ENCODE data around the gene LRIT2. TPM values are rescaled to one million over a fixed set of nuclear protein-coding genes. Genes with fewer than 3 reads are reported as not detected.
"Not testable (repeated sequence)": the region's sequence is repeated elsewhere in the genome, so short reads cannot be mapped to it uniquely, and the experiment has no call there.

Gene LRIT2
- total and polyA plus RNA-seq, 4 donors: not detected

- WGBS, 2 donors: 89 to 91% methylated on average over 9 of the region's 9 CpGs
- ATAC-seq (ENCODE audit: insufficient read depth, low FRiP score) (no peak), DNase-seq (no peak)
- Histone ChIP-seq H3K9ac (ENCODE audit: insufficient read depth in 1 of 2, low read length in 2 of 2) (no peak overlapping the region), H3K27ac (ENCODE audit: low read depth in 1 of 2, low read length in 1 of 2) (no peak overlapping the region), H3K4me1 (ENCODE audit: control insufficient read depth in 5 of 5, insufficient read depth in 5 of 5, low read length in 5 of 5) (no peaks in the 10 kb centered on the region), H3K36me3 (ENCODE audit: control insufficient read depth in 4 of 4, insufficient read depth in 4 of 4, low read length in 4 of 4) (no peaks in the 10 kb centered on the region), H3K27me3 (ENCODE audit: control insufficient read depth in 3 of 3, insufficient read depth in 3 of 3, low read length in 2 of 3) (no peaks in the 10 kb centered on the region), H3K9me3 (ENCODE audit: control insufficient read depth in 4 of 4, insufficient read depth in 3 of 4, low read length in 3 of 4) (no peaks in the 10 kb centered on the region), H3K4me3 (no peak overlapping the region)
- TF ChIP-seq CTCF (IDR thresholded peaks at IDR 0.05; ENCODE audit: control extremely low read depth, extremely low read depth): no peak
Measured at GRCh38 chr10:84172467-84173356, 52.6 kb downstream of the LRIT2 start.

- 87 to 91% methylated on average over 18 to 20 of the region's 21 CpGs for whole genome bisulfite sequencing, 2 donors
- not testable (repeated sequence) for H3K27ac ChIP-seq (ENCODE audit: low read depth in 1 of 2, low read length in 1 of 2); DNase-seq; ATAC-seq (ENCODE audit: insufficient read depth, low FRiP score); H3K4me1 ChIP-seq (ENCODE audit: control insufficient read depth in 5 of 5, insufficient read depth in 5 of 5, low read length in 5 of 5); H3K27me3 ChIP-seq (ENCODE audit: control insufficient read depth in 3 of 3, insufficient read depth in 3 of 3, low read length in 2 of 3); H3K36me3 ChIP-seq (ENCODE audit: control insufficient read depth in 4 of 4, insufficient read depth in 4 of 4, low read length in 4 of 4); H3K9me3 ChIP-seq (ENCODE audit: control insufficient read depth in 4 of 4, insufficient read depth in 3 of 4, low read length in 3 of 4); H3K9ac ChIP-seq (ENCODE audit: insufficient read depth in 1 of 2, low read length in 2 of 2); H3K4me3 ChIP-seq
Measured at GRCh38 chr10:84171700-84172466, 53.5 kb downstream of the LRIT2 start.

- H3K4me3 ChIP-seq; H3K27ac ChIP-seq (ENCODE audit: low read depth in 1 of 2, low read length in 1 of 2); H3K27me3 ChIP-seq (ENCODE audit: control insufficient read depth in 3 of 3, insufficient read depth in 3 of 3, low read length in 2 of 3); H3K9ac ChIP-seq (ENCODE audit: insufficient read depth in 1 of 2, low read length in 2 of 2); H3K9me3 ChIP-seq (ENCODE audit: control insufficient read depth in 4 of 4, insufficient read depth in 3 of 4, low read length in 3 of 4); H3K36me3 ChIP-seq (ENCODE audit: control insufficient read depth in 4 of 4, insufficient read depth in 4 of 4, low read length in 4 of 4); H3K4me1 ChIP-seq (ENCODE audit: control insufficient read depth in 5 of 5, insufficient read depth in 5 of 5, low read length in 5 of 5); DNase-seq; ATAC-seq (ENCODE audit: insufficient read depth, low FRiP score): not testable (repeated sequence)
- WGBS, 2 donors: 84 to 93% methylated on average over 2 of the region's 2 CpGs
Measured at GRCh38 chr10:84171237-84171636, 54.1 kb downstream of the LRIT2 start.

Other genes with a start within 250 kb of the LRIT2 start
- 100 to 1,000 TPM; 114 to 132 TPM for gene GHITM, start 86.0 kb downstream of the LRIT2 start, total RNA-seq
- 100 to 1,000 TPM; 107 to 177 TPM for gene GHITM, start 86.0 kb downstream of the LRIT2 start, polyA plus RNA-seq
- gene GPR15LG, start 51.7 kb downstream of the LRIT2 start, total RNA-seq: not detected
- under 1 TPM in 1 of 2 donors, not detected in 1; 0.47 TPM for gene GPR15LG, start 51.7 kb downstream of the LRIT2 start, polyA plus RNA-seq
- gene CDHR1, start 31.0 kb downstream of the LRIT2 start, total RNA-seq: under 1 TPM; 0.17 to 0.46 TPM
- under 1 TPM; 0.10 to 0.49 TPM for gene CDHR1, start 31.0 kb downstream of the LRIT2 start, polyA plus RNA-seq
- gene LRIT1, start 16.0 kb upstream of the LRIT2 start, total RNA-seq: not detected
- not detected for gene LRIT1, start 16.0 kb upstream of the LRIT2 start, polyA plus RNA-seq
- under 1 TPM in 1 of 2 donors, not detected in 1; 0.31 TPM for gene RGR, start 19.5 kb upstream of the LRIT2 start, total RNA-seq
- gene RGR, start 19.5 kb upstream of the LRIT2 start, polyA plus RNA-seq: under 1 TPM; 0.05 to 0.65 TPM
- gene CCSER2, start 103.0 kb upstream of the LRIT2 start, total RNA-seq: 10 to 100 TPM; 50.8 to 83.5 TPM
- 10 to 100 TPM in 1 of 2 donors, 1 to 10 TPM in 1; 9.4 to 14.2 TPM for gene CCSER2, start 103.0 kb upstream of the LRIT2 start, polyA plus RNA-seq

Data from lung (tissue), 12 donors.